HepG2 (cell line): Measurements from ENCODE around the gene MIS18A. TPM values are rescaled to one million over a fixed set of nuclear protein-coding genes. Genes with fewer than 3 reads are reported as not detected.

Experiments used
- ATAC-seq: fragments of 200-7000 bp; cut with Tn5 transposase; 3 replicates; pipeline ENCODE4 v1.9.1; 2020; ENCODE audit warnings: mild to moderate bottlenecking, moderate library complexity
- BruUV-seq: library from RNA; stranded (reverse); fragments of 400-500 nt; replicated peaks from 2 replicates; lab custom pipeline; 2021; lab: Mats Ljungman, UMichigan
- CTCF ChIA-PET: fragments of 300-600 bp; formaldehyde crosslinking; extraction: SDS; loops from one replicate; lab custom pipeline; 2021; ENCODE audit warnings: low total read pairs, inconsistent platforms, low intra/inter-chr PET ratio; lab: Yijun Ruan, JAX
- POLR2A ChIA-PET: fragments of 350-600 bp; sonication (Branson Sonifier 250); formaldehyde crosslinking; loops from one replicate; lab custom pipeline; 2020; ENCODE audit warnings: antibody characterized with exemption, inconsistent platforms; lab: Yijun Ruan, JAX
- DNase-seq: peaks from one replicate; pipeline ENCODE4 v3.0.0-alpha.2; 2015; ENCODE audit warnings: low spot score
- FAIRE-seq: peaks from 3 replicates; lab custom pipeline; 2011; peaks lifted over from hg19 to GRCh38; lab: Jason Lieb, UNC
- H2AFZ ChIP-seq: one replicate; pipeline ENCODE4 v1.6.1; 2011; ENCODE audit warnings: low read length, inconsistent platforms
- H3K27ac ChIP-seq: fragments of 300-600 bp; 3 replicates; pipeline ENCODE4 v1.8.0; 2011; ENCODE audit warnings: mixed run types, mild to moderate bottlenecking, mixed read lengths, low read length, inconsistent platforms; ENCODE audit not compliant: insufficient read depth; ENCODE audit errors: extremely low read length
- H3K27me3 ChIP-seq, 2 experiments: fragments of 200-600 bp in 1 of 2; 2 replicates in 1 of 2; 3 replicates in 1 of 2; pipeline versions ENCODE4 v1.6.0 to v1.8.0; 2011; ENCODE audit warnings: low read length in 2 of 2, mild to moderate bottlenecking in 2 of 2, moderate library complexity in 2 of 2, inconsistent platforms in 1 of 2; ENCODE audit not compliant: insufficient read depth in 2 of 2, control insufficient read depth in 1 of 2
- H3K36me3 ChIP-seq, 2 experiments: fragments of 200-600 bp in 1 of 2; replicated peaks in 1 of 2; 2 replicates in 1 of 2; 3 replicates in 1 of 2; pipeline versions ENCODE4 v1.5.1 to v1.8.0; 2011; ENCODE audit warnings: low read length in 2 of 2, inconsistent platforms in 1 of 2; ENCODE audit not compliant: insufficient read depth in 2 of 2, control insufficient read depth in 1 of 2
- H3K4me1 ChIP-seq: 2 replicates; pipeline ENCODE4 v1.5.1; 2012; ENCODE audit warnings: low read length, inconsistent platforms; ENCODE audit not compliant: insufficient read depth
- H3K4me2 ChIP-seq: 2 replicates; pipeline ENCODE4 v1.6.0; 2011; ENCODE audit warnings: low read depth, low read length, inconsistent platforms
- H3K4me3 ChIP-seq, 3 experiments: fragments of 200-600 bp in 1 of 3; sonication (generic), shearing (Covaris generic) in 1 of 3; replicated peaks in 1 of 3; 2 replicates each; pipeline ENCODE4 v1.5.1; 2011 to 2016; ENCODE audit warnings: low read length in 3 of 3, inconsistent platforms in 2 of 3, low read depth in 2 of 3, mild to moderate bottlenecking in 2 of 3, control low read depth in 1 of 3, mixed read lengths in 1 of 3; ENCODE audit not compliant: insufficient read depth in 1 of 3
- H3K79me2 ChIP-seq: one replicate; pipeline ENCODE4 v1.6.1; 2011; ENCODE audit warnings: low read length, inconsistent platforms; ENCODE audit not compliant: insufficient read depth
- H3K9ac ChIP-seq: 2 replicates; pipeline ENCODE4 v1.6.0; 2011; ENCODE audit warnings: mild to moderate bottlenecking, low read depth, low read length, inconsistent platforms; ENCODE audit not compliant: insufficient read depth
- H3K9me3 ChIP-seq: 2 replicates; pipeline ENCODE4 v1.5.1; 2012; ENCODE audit warnings: mild to moderate bottlenecking, low read length
- H4K20me1 ChIP-seq: 2 replicates; pipeline ENCODE4 v1.6.0; 2011; ENCODE audit warnings: inconsistent platforms, mild to moderate bottlenecking, low read length, moderate library complexity; ENCODE audit not compliant: insufficient read depth
- DBP ChIP-seq: sonication (generic); formaldehyde crosslinking; IDR thresholded peaks from 2 replicates; pipeline ENCODE4 v1.4.0; 2020; ENCODE audit warnings: missing genetic modification reagents; ENCODE audit errors: not compliant biosample characterization
- GTF2F1 ChIP-seq: fragments of 150-350 bp; IDR thresholded peaks from 2 replicates; pipeline ENCODE4 v1.6.1; 2014; ENCODE audit warnings: low read length
- SRY ChIP-seq: sonication (generic); formaldehyde crosslinking; IDR thresholded peaks from 2 replicates; pipeline ENCODE4 v1.8.0; 2022; ENCODE audit warnings: mild to moderate bottlenecking, missing genetic modification reagents
- TRAFD1 ChIP-seq: sonication (generic); formaldehyde crosslinking; IDR thresholded peaks from 2 replicates; pipeline ENCODE4 v1.5.1; 2020; ENCODE audit warnings: missing genetic modification reagents, mild to moderate bottlenecking, borderline replicate concordance
- ZFP1 ChIP-seq: IDR thresholded peaks from 2 replicates; pipeline ENCODE4 v1.6.1; 2016
- ZNF589 ChIP-seq: sonication (generic); formaldehyde crosslinking; conservative IDR thresholded peaks from 2 replicates; pipeline ENCODE4 v1.8.0; 2022; ENCODE audit warnings: mild to moderate bottlenecking, moderate library complexity, missing genetic modification reagents
- ZNF75D ChIP-seq: sonication (generic); formaldehyde crosslinking; IDR thresholded peaks from 2 replicates; pipeline ENCODE4 v1.8.1; 2023; ENCODE audit warnings: missing genetic modification reagents, mild to moderate bottlenecking, borderline replicate concordance
- WGBS: methylation state at CpG from one replicate; pipeline ENCODE4 v1.1.6; 2017; ENCODE audit warnings: low lambda C conversion rate; 5-methylcytosine and 5-hydroxymethylcytosine counted together
- in situ Hi-C: cut with HindIII; loops from 2 replicates; pipeline ENCODE4 v1.10.0; 2017; ENCODE audit warnings: low pct_unique_long_range_greater_than_20kb; ENCODE audit not compliant: extremely low pct_ligation_motif_present
- intact Hi-C: fragments of 100-400 bp; cut with micrococcal nuclease; formaldehyde crosslinking; loops from one replicate; pipeline ENCODE4 v1.10.0; 2022; ENCODE audit not compliant: unreplicated experiment
- polyA plus RNA-seq, 8 experiments: library from polyadenylated mRNA; depleted of rRNA in 3 of 8; stranded (reverse) in 7 of 8; unstranded in 1 of 8; fragments of >200 nt; fragmentation: Illumina TruSeq in 4 of 8; extraction: Trizol in 4 of 8; gene quantifications; 2 replicates each; pipeline versions ENCODE4 v1.2.1 to v1.2.3, GENCODE V29; 2011 to 2016; ENCODE audit warnings: low read depth in 4 of 8, missing spikeins in 1 of 8, mixed read lengths in 1 of 8; ENCODE audit not compliant: insufficient read depth in 1 of 8
- total RNA-seq, 5 experiments: library from RNA; depleted of rRNA; stranded (reverse); fragments of >200 nt; fragmentation: Illumina TruSeq; extraction: Trizol; gene quantifications; 2 replicates each; pipeline ENCODE4 v1.2.3, GENCODE V29; 2016; ENCODE audit warnings: low read depth in 1 of 5
- TF ChIP-seq, protein P1 (sequence below): IDR thresholded peaks from 2 replicates; pipeline ENCODE4 v1.6.1; 2012; ENCODE audit warnings: low read depth, low read length, improper control_type of control experiment

Gene MIS18A
- total and polyA plus RNA-seq, 2 of the 13 experiments (the other 11 are each of a cell fraction or from before 2014, with no cell fraction given): 11.2 to 41.4 TPM

GRCh38 chr21:32302560-32302959, 23.7 kb upstream of the MIS18A start:
- Histone ChIP-seq H4K20me1 (no peaks in the 10 kb centered on the region), H3K36me3 (no peaks in the 10 kb centered on the region; a peak in 1 of 5 replicates), H3K79me2 (no peaks in the 10 kb centered on the region), H3K4me1 (peaks cover 48% of the 10 kb centered on the region), H3K9me3 (no peaks in the 10 kb centered on the region), H3K9ac (no peak overlapping the region), H3K27me3 (no peaks in the 10 kb centered on the region), H3K4me2 (no peak overlapping the region), H2AFZ (no peak overlapping the region), H3K27ac (no peak overlapping the region), H3K4me3 (no peak overlapping the region)
- WGBS: 94% methylated on average over 4 of the region's 6 CpGs
- in situ Hi-C loops: no loop called here
- no TSS peak for BruUV-seq
- no peak for FAIRE-seq
- intact Hi-C loops: no loop called here
- CTCF ChIA-PET: no interaction called here
- TF ChIP-seq ZFP1: no peak
- TF ChIP-seq DBP (CRISPR knock-in tag): no peak
- TF ChIP-seq, protein P1, sequence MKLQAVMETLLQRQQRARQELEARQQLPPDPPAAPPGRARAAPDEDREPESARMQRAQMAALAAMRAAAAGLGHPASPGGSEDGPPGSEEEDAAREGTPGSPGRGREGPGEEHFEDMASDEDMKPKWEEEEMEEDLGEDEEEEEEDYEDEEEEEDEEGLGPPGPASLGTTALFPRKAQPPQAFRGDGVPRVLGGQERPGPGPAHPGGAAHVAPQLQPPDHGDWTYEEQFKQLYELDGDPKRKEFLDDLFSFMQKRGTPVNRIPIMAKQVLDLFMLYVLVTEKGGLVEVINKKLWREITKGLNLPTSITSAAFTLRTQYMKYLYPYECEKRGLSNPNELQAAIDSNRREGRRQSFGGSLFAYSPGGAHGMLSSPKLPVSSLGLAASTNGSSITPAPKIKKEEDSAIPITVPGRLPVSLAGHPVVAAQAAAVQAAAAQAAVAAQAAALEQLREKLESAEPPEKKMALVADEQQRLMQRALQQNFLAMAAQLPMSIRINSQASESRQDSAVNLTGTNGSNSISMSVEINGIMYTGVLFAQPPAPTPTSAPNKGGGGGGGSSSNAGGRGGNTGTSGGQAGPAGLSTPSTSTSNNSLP: no peak
- TF ChIP-seq GTF2F1: no peak
- TF ChIP-seq SRY (CRISPR knock-in tag): no peak
- TF ChIP-seq ZNF589 (CRISPR knock-in tag): no peak
- TF ChIP-seq ZNF75D (CRISPR knock-in tag): no peak
- no peak for TF ChIP-seq TRAFD1 (CRISPR knock-in tag)
- ATAC-seq: no peak
- POLR2A ChIA-PET: interaction anchor here (1.4 kb wide), 1 partner anchor 13 kb away, joined by 4 read pairs; no protein-coding TSS in a partner anchor
- DNase-seq: no peak
